ENCODE results near the gene FAM167B.

DNA sequence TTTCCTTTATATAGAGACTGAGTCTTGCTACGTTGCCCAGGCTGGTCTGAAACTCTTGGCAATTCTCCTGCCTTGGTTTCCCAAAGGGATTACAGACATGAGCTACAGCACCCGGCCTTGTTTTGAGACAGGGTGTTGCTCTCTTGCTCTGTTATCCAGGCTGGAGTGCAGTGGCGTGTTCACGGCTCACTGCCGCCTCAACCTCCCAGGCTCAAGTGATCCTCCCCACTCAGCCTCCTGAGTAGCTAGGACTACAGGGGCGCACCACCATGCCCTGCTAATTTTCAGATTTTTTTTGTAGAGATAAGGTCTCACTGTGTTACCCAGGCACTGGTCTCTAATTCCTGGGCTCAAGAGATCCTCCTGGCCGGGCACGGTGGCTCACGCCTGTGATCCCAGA is 18.8 kb downstream of the FAM167B start:
- no peak for TF ChIP-seq ZFX (IDR thresholded peaks at IDR 0.05)
- TF ChIP-seq, protein P1, sequence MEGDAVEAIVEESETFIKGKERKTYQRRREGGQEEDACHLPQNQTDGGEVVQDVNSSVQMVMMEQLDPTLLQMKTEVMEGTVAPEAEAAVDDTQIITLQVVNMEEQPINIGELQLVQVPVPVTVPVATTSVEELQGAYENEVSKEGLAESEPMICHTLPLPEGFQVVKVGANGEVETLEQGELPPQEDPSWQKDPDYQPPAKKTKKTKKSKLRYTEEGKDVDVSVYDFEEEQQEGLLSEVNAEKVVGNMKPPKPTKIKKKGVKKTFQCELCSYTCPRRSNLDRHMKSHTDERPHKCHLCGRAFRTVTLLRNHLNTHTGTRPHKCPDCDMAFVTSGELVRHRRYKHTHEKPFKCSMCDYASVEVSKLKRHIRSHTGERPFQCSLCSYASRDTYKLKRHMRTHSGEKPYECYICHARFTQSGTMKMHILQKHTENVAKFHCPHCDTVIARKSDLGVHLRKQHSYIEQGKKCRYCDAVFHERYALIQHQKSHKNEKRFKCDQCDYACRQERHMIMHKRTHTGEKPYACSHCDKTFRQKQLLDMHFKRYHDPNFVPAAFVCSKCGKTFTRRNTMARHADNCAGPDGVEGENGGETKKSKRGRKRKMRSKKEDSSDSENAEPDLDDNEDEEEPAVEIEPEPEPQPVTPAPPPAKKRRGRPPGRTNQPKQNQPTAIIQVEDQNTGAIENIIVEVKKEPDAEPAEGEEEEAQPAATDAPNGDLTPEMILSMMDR (conservative IDR thresholded peaks at IDR 0.05) = no peak
